ENCODE measurements around the gene DLG2. TPM values are rescaled to one million over a fixed set of nuclear protein-coding genes. Genes with fewer than 3 reads are reported as not detected.

DLG2 gene
- total and polyA plus RNA-seq, 9 of the 15 experiments (the other 6 are each of a cell fraction or from before 2014, with no cell fraction given) = 0.52 to 1.6 (median 0.95) TPM

DNA sequence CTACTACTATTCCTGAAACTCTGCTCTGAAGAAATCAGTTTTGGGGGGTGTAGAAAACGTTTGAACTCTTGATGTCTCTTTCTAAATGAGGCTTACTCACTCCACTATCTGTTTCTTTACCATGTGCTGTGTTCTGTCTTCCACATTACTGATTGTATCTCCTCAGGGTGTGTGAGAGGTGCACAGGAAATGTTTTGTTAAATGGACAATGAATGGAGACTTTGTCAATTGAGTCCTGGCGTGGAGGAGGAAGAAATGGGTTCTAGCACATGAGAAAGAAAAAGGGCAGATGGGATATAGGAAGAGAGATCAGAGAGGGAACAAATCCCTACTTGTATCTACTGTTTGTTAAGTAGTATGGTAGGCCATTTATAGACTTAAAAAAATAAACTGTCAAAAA, 1763.9 kb downstream of the DLG2 start:
- H3K4me3 ChIP-seq = no peak overlapping the region
- no peaks in the 10 kb centered on the region for H3K9me3 ChIP-seq (replicated peaks; ENCODE audit: control insufficient read depth, insufficient read depth, low read depth, low read length)
- FAIRE-seq (no peak), DNase-seq (ENCODE audit: extremely low read depth in 1 of 4, low spot score in 3 of 4) (no peak), ATAC-seq (no peak)
- POLR2A ChIA-PET = no interaction called here
- H3K9me1 ChIP-seq (ENCODE audit: control insufficient read depth, insufficient read depth, low read length) = no peaks in the 10 kb centered on the region
- H3K27me3 ChIP-seq (ENCODE audit: control insufficient read depth in 2 of 2, insufficient read depth in 2 of 2, low read length in 2 of 2) = no peaks in the 10 kb centered on the region
- 0% methylated on average over 2 of the region's 2 CpGs for WGBS (ENCODE audit: insufficient coverage, low coverage, missing lambda C conversion rate)
- no peak for TF ChIP-seq ZNF766 (CRISPR knock-in tag; conservative IDR thresholded peaks at IDR 0.05)
- TF ChIP-seq HDAC6 (IDR thresholded peaks at IDR 0.05; ENCODE audit: low read depth, low read length) = no peak
- no peak for TF ChIP-seq GTF2F1 (IDR thresholded peaks at IDR 0.05; ENCODE audit: low read depth, low read length)
- TF ChIP-seq, protein P1, sequence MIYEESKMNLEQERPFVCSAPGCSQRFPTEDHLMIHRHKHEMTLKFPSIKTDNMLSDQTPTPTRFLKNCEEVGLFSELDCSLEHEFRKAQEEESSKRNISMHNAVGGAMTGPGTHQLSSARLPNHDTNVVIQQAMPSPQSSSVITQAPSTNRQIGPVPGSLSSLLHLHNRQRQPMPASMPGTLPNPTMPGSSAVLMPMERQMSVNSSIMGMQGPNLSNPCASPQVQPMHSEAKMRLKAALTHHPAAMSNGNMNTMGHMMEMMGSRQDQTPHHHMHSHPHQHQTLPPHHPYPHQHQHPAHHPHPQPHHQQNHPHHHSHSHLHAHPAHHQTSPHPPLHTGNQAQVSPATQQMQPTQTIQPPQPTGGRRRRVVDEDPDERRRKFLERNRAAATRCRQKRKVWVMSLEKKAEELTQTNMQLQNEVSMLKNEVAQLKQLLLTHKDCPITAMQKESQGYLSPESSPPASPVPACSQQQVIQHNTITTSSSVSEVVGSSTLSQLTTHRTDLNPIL (CRISPR knock-in tag; IDR thresholded peaks at IDR 0.05) = no peak
- no peak for TF ChIP-seq ZNF239 (CRISPR knock-in tag; IDR thresholded peaks at IDR 0.05)
- no peak for TF ChIP-seq RBFOX2 (IDR thresholded peaks at IDR 0.05; ENCODE audit: low read depth, low read length)
- no peak for TF ChIP-seq MTA1 (IDR thresholded peaks at IDR 0.05; ENCODE audit: borderline replicate concordance)
- TF ChIP-seq ZNF785 (CRISPR knock-in tag; IDR thresholded peaks at IDR 0.05) = no peak
- no peak for TF ChIP-seq CCAR2 (IDR thresholded peaks at IDR 0.05; ENCODE audit: low read depth, low read length)
- no peak for TF ChIP-seq ZKSCAN3 (CRISPR knock-in tag; IDR thresholded peaks at IDR 0.05)
- H3K4me1 ChIP-seq (replicated peaks in 1 of 2; ENCODE audit: control insufficient read depth in 2 of 2, insufficient read depth in 2 of 2, low read length in 2 of 2) = no peaks in the 10 kb centered on the region
- H2AFZ ChIP-seq (ENCODE audit: low read depth, low read length) = no peak overlapping the region
- no TSS peak for BruUV-seq (replicated peaks)
- H4K20me1 ChIP-seq (replicated peaks; ENCODE audit: control insufficient read depth, insufficient read depth, low read length) = no peaks in the 10 kb centered on the region
- no peak overlapping the region for H3K27ac ChIP-seq (ENCODE audit: extremely low read depth, low read depth, low read length)
- H3K79me2 ChIP-seq (ENCODE audit: control insufficient read depth, insufficient read depth, low read length) = no peaks in the 10 kb centered on the region
- intact Hi-C loops (cut with micrococcal nuclease) (no loop called here), in situ Hi-C loops (cut with MboI) (no loop called here)
- no peak overlapping the region for H3K4me2 ChIP-seq (ENCODE audit: insufficient read depth, low read length)
- no peaks in the 10 kb centered on the region for H3K36me3 ChIP-seq (ENCODE audit: control insufficient read depth, insufficient read depth, low read length)
- H3K9ac ChIP-seq (ENCODE audit: insufficient read depth in 1 of 2, low read depth in 2 of 2, low read length in 2 of 2) = no peak overlapping the region
- CTCF ChIA-PET (ENCODE audit: low intra/inter-chr PET ratio) = no interaction called here

Measured in K562 (cell line).